C4-2B (cell line): ENCODE measurements around the gene GPHN.

Experiments
- CTCF ChIP-seq: fragments of 450-650 bp; conservative IDR thresholded peaks from 2 replicates; pipeline ENCODE4 v1.5.1; 2017; ENCODE audit warnings: mild to moderate bottlenecking
- ZFX ChIP-seq: fragments of 450-650 bp; IDR thresholded peaks from 2 replicates; pipeline ENCODE4 v1.6.1; 2017

DNA sequence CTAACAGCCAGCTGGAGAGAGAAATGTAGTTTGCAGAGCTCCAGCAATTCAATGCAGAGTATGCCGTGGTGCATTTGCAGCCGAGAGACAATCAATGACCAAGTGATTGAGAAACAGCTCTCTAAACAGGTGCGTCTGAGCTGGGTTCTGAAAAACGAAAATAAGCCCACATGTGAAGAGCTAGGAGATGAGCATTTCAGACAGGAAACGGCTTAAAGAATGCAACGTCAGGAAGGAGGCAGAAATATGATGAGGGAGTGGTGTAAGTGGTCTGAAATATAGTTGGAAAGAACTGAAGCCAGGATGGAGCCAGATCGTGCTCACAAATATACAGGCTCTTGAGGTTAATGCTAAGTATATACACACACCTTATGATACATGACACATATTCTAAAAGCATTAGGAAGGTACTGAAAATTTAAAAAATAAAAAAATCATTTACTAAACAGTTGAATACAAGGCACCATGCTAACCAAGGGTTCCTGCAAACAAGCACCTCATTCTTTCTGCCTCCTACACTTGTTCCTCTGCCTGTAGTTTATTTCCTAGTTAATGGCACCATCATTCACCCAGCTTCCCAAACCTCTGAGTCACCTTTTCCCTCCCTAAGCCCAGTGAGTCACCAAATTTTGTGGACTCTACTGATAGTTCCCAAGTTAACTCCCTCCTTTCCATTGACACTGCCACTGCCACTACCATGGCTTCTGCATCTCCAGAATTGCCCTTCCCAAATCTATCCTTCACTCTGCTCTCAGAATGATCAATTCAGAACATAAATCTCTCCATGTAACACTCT lies 679.0 kb downstream of the GPHN start:
- no peak for TF ChIP-seq CTCF
- TF ChIP-seq ZFX, result no peak
